ENCODE results near the gene SLC25A34.

DNA sequence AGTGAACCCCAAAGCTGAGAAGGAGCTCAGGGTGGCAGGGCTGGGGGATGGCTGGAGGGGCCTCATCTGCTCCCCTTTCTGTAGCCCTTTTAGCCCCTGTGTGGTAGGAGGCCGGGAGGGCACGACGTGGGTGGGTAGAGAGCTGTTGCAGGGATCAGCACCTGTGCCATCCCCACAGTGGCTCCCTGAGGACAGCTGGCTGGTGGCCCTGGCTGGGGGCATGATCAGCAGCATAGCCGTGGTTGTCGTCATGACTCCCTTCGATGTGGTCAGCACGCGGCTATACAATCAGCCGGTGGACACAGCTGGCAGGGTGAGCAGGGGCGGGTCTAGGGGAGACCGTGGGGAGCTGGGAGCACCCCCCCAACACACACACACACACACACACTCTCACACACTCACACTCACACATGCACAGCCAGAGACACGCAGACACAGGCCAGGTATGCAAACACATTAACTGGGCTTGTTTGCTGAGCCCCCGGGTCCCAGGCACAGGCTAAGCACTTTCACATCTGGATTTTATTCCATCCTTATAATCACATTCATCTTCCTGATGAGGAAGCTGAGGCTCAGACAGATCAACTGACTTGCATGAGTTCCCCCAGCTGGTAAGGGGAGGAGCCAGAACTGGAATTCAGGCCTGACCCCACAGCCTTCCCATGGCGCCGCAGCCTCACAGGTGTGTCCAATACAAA, 2.5 kb downstream of the SLC25A34 start:
- TF ChIP-seq, protein P1, sequence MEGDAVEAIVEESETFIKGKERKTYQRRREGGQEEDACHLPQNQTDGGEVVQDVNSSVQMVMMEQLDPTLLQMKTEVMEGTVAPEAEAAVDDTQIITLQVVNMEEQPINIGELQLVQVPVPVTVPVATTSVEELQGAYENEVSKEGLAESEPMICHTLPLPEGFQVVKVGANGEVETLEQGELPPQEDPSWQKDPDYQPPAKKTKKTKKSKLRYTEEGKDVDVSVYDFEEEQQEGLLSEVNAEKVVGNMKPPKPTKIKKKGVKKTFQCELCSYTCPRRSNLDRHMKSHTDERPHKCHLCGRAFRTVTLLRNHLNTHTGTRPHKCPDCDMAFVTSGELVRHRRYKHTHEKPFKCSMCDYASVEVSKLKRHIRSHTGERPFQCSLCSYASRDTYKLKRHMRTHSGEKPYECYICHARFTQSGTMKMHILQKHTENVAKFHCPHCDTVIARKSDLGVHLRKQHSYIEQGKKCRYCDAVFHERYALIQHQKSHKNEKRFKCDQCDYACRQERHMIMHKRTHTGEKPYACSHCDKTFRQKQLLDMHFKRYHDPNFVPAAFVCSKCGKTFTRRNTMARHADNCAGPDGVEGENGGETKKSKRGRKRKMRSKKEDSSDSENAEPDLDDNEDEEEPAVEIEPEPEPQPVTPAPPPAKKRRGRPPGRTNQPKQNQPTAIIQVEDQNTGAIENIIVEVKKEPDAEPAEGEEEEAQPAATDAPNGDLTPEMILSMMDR (IDR thresholded peaks at IDR 0.05) = no peak
- TF ChIP-seq RELA (CRISPR knock-in tag; IDR thresholded peaks at IDR 0.05; ENCODE audit: borderline replicate concordance) = no peak
- TF ChIP-seq, protein P2, sequence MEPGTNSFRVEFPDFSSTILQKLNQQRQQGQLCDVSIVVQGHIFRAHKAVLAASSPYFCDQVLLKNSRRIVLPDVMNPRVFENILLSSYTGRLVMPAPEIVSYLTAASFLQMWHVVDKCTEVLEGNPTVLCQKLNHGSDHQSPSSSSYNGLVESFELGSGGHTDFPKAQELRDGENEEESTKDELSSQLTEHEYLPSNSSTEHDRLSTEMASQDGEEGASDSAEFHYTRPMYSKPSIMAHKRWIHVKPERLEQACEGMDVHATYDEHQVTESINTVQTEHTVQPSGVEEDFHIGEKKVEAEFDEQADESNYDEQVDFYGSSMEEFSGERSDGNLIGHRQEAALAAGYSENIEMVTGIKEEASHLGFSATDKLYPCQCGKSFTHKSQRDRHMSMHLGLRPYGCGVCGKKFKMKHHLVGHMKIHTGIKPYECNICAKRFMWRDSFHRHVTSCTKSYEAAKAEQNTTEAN (CRISPR knock-in tag; IDR thresholded peaks at IDR 0.05) = no peak

All from WTC11 (cell line).